Fibroblast of lung (primary cell): Measurements from ENCODE around the gene THUMPD2.

Experiments used
- CTCF ChIP-seq, 2 donors: IDR thresholded peaks in 1 of 2; conservative IDR thresholded peaks in 1 of 2; 1 replicate in 1 of 2; 2 replicates in 1 of 2; pipeline ENCODE4 v1.5.1; 2011 to 2012; ENCODE audit warnings: low read length in 2 of 2, control low read depth in 1 of 2, inconsistent platforms in 1 of 2, low read depth in 1 of 2, mild to moderate bottlenecking in 1 of 2
- EZH2 ChIP-seq: IDR thresholded peaks from 2 replicates; pipeline ENCODE4 v1.5.1; 2012; ENCODE audit warnings: low read length, control low read depth, mild to moderate bottlenecking; ENCODE audit errors: missing control alignments

- no peak for TF ChIP-seq CTCF (conservative IDR thresholded peaks at IDR 0.05 in 1 of 2, IDR thresholded peaks at IDR 0.05 in 1 of 2; ENCODE audit: low read depth in 1 of 2, low read length in 2 of 2)
- no peak for TF ChIP-seq EZH2
These were observed 92.6 kb downstream of the THUMPD2 start for GRCh38 chr2:39686456-39686855.
